GM18517 (cell line): Measurements from ENCODE around the gene RNF25.

ENCODE experiments used
- ATAC-seq: cut with Tn5 transposase; IDR thresholded peaks from one replicate; pipeline ENCODE4 v1.9.1; 2021; ENCODE audit warnings: mild to moderate bottlenecking, moderate library complexity; ENCODE audit not compliant: unreplicated experiment

The RNF25 gene

GRCh38 chr2:218627939-218628338, 43.9 kb downstream of the RNF25 start:
- ATAC-seq: no peak

- no peak for ATAC-seq
Measured at GRCh38 chr2:218626369-218626768, 45.4 kb downstream of the RNF25 start.

GRCh38 chr2:218623366-218623705, 48.5 kb downstream of the RNF25 start:
- no peak for ATAC-seq

GRCh38 chr2:218622606-218623365, 49.0 kb downstream of the RNF25 start:
- no peak for ATAC-seq

- ATAC-seq: no peak
Measured at GRCh38 chr2:218621007-218621406, 50.8 kb downstream of the RNF25 start.

- ATAC-seq: no peak
Measured at GRCh38 chr2:218618102-218618860, 53.5 kb downstream of the RNF25 start.

- ATAC-seq: no peak
Measured at GRCh38 chr2:218615868-218616315, 55.9 kb downstream of the RNF25 start.
